NCI-H2227 (cell line): ENCODE results near the gene ACOT11.
"Not testable (repeated sequence)": the region's sequence is repeated elsewhere in the genome, so short reads cannot be mapped to it uniquely, and the experiment has no call there.

ENCODE experiments used
- DNase-seq: peaks from one replicate; lab custom pipeline; 2025; ENCODE audit not compliant: unreplicated experiment; lab: John Stamatoyannopoulos, UW

ACOT11 gene

GRCh38 chr1:54607821-54608565, 60.0 kb downstream of the ACOT11 start:
- DNase-seq = no peak

GRCh38 chr1:54608566-54609230, 60.7 kb downstream of the ACOT11 start:
- no peak for DNase-seq

GRCh38 chr1:54609301-54609921, 61.4 kb downstream of the ACOT11 start:
- no peak for DNase-seq

GRCh38 chr1:54610048-54610447, 62.0 kb downstream of the ACOT11 start:
- DNase-seq = no peak

- DNase-seq = no peak
These were observed 62.9 kb downstream of the ACOT11 start for GRCh38 chr1:54610601-54611580.

GRCh38 chr1:54611621-54612020, 63.6 kb downstream of the ACOT11 start:
- DNase-seq = no peak

GRCh38 chr1:54614024-54614423, 66.0 kb downstream of the ACOT11 start:
- DNase-seq = no peak

GRCh38 chr1:54614563-54614962, 66.5 kb downstream of the ACOT11 start:
- no peak for DNase-seq

- no peak for DNase-seq
These were observed 67.7 kb downstream of the ACOT11 start for GRCh38 chr1:54615531-54616279.

GRCh38 chr1:54619749-54620148, 71.7 kb downstream of the ACOT11 start:
- no peak for DNase-seq

GRCh38 chr1:54623216-54624007, 75.4 kb downstream of the ACOT11 start, which contains the start of gene FAM151A:
Gene FAM151A (minus strand): TSS chr1:54623525. CDS start chr1:54623395, 130 bp downstream.
- no peak for DNase-seq

GRCh38 chr1:54624466-54625464, 76.7 kb downstream of the ACOT11 start:
- no peak for DNase-seq

- no peak for DNase-seq
These were observed 79.2 kb downstream of the ACOT11 start for GRCh38 chr1:54627196-54627595.

GRCh38 chr1:54635804-54636203, 87.8 kb downstream of the ACOT11 start:
- not testable (repeated sequence) for DNase-seq

- not testable (repeated sequence) for DNase-seq
These were observed 88.7 kb downstream of the ACOT11 start for GRCh38 chr1:54636461-54637446.

GRCh38 chr1:54640361-54640760, 92.3 kb downstream of the ACOT11 start:
- DNase-seq = no peak
